MM.1S (cell line): ENCODE results near the gene PDAP1.

Experiments
- DNase-seq: peaks from one replicate; pipeline ENCODE4 v3.0.0-alpha.2; 2015
- H2AFZ ChIP-seq: fragments of 300-600 bp; sonication (generic); 2 replicates; pipeline ENCODE4 v1.6.0; 2016; ENCODE audit warnings: antibody characterized with exemption, low read length
- H3F3A ChIP-seq: fragments of 300-600 bp; sonication (generic); 2 replicates; pipeline ENCODE4 v1.6.1; 2016; ENCODE audit warnings: mild to moderate bottlenecking, antibody characterized with exemption, low read length, moderate library complexity, mixed read lengths; ENCODE audit not compliant: insufficient read depth
- H3K27ac ChIP-seq: fragments of 300-600 bp; sonication (generic); 2 replicates; pipeline ENCODE4 v1.5.1; 2016; ENCODE audit warnings: mild to moderate bottlenecking, low read length
- H3K27me3 ChIP-seq: fragments of 300-600 bp; sonication (generic); replicated peaks from 2 replicates; pipeline ENCODE4 v1.6.0; 2016; ENCODE audit warnings: low read length; ENCODE audit not compliant: insufficient read depth
- H3K36me3 ChIP-seq: fragments of 300-600 bp; sonication (generic); replicated peaks from 2 replicates; pipeline ENCODE4 v1.6.1; 2016; ENCODE audit warnings: mild to moderate bottlenecking, low read length, mixed read lengths; ENCODE audit not compliant: insufficient read depth
- H3K4me1 ChIP-seq: fragments of 300-600 bp; sonication (generic); 2 replicates; pipeline ENCODE4 v1.6.1; 2016; ENCODE audit warnings: low read length, mixed read lengths
- H3K4me2 ChIP-seq: fragments of 300-600 bp; sonication (generic); 2 replicates; pipeline ENCODE4 v1.6.0; 2016; ENCODE audit warnings: low read depth, low read length
- H3K4me3 ChIP-seq: fragments of 300-600 bp; sonication (generic); 2 replicates; pipeline ENCODE4 v1.5.1; 2016; ENCODE audit warnings: low read length, mixed read lengths
- H3K79me2 ChIP-seq: fragments of 300-600 bp; sonication (generic); 2 replicates; pipeline ENCODE4 v1.6.1; 2016; ENCODE audit warnings: mixed run types, low read length, mixed read lengths
- H3K9ac ChIP-seq: fragments of 300-600 bp; sonication (generic); 2 replicates; pipeline ENCODE4 v1.6.1; 2016; ENCODE audit warnings: low read length, mixed read lengths
- H3K9me2 ChIP-seq: fragments of 300-600 bp; sonication (generic); replicated peaks from 2 replicates; pipeline ENCODE4 v1.6.1; 2016; ENCODE audit warnings: mild to moderate bottlenecking, low read length, mixed read lengths; ENCODE audit not compliant: insufficient read depth
- H3K9me3 ChIP-seq: fragments of 300-600 bp; sonication (generic); replicated peaks from 2 replicates; pipeline ENCODE4 v1.6.1; 2016; ENCODE audit warnings: mild to moderate bottlenecking, low read length, mixed read lengths; ENCODE audit not compliant: insufficient read depth
- H4K20me1 ChIP-seq: fragments of 300-600 bp; sonication (generic); 2 replicates; pipeline ENCODE4 v1.6.1; 2016; ENCODE audit warnings: mild to moderate bottlenecking, low read length, moderate library complexity, mixed read lengths; ENCODE audit not compliant: insufficient read depth
- EZH2 ChIP-seq: fragments of 300-600 bp; sonication (generic); optimal IDR thresholded peaks from 2 replicates; pipeline ENCODE3; 2017; ENCODE audit warnings: low read depth, mild to moderate bottlenecking, antibody characterized with exemption, low read length, mixed read lengths
- EZH2phosphoT487 ChIP-seq: fragments of 300-600 bp; sonication (generic); IDR thresholded peaks from 2 replicates; pipeline ENCODE4 v1.6.1; 2018; ENCODE audit warnings: antibody characterized with exemption, low read length
- TF ChIP-seq, protein P1 (sequence below): fragments of 300-600 bp; sonication (generic); IDR thresholded peaks from 2 replicates; pipeline ENCODE4 v1.5.1; 2016; ENCODE audit warnings: antibody characterized with exemption, low read length, mixed read lengths

The PDAP1 gene

DNA sequence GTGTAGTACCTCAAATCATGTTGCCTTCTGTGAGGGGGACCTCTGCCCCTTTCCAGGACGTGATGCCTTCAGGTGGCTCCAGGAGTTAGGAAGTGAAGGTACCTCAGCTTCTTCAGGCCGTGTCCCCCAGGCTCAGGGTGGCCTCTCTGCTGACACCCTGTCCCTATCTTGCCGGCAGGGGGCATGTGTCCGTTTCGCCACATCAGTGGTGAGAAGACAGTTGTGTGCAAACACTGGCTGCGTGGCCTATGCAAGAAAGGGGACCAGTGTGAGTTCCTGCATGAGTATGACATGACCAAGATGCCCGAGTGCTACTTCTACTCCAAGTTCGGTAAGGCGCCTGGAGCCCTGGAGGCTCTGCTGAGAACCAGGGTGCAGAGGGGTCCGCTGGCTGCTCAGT is 39.5 kb upstream of the PDAP1 start:
- H3K4me2 ChIP-seq: no peak overlapping the region
- H3K27me3 ChIP-seq: no peaks in the 10 kb centered on the region
- H3K36me3 ChIP-seq: peaks cover 12% of the 10 kb centered on the region
- no peaks in the 10 kb centered on the region for H3K9me2 ChIP-seq
- peaks cover 51% of the 10 kb centered on the region for H3K79me2 ChIP-seq
- DNase-seq: peak; percentile 35
- no peak overlapping the region for H3K27ac ChIP-seq
- H3K9ac ChIP-seq: no peak overlapping the region
- no peaks in the 10 kb centered on the region for H4K20me1 ChIP-seq
- no peaks in the 10 kb centered on the region for H3K4me1 ChIP-seq
- H3K9me3 ChIP-seq: no peaks in the 10 kb centered on the region
- TF ChIP-seq, protein P1, sequence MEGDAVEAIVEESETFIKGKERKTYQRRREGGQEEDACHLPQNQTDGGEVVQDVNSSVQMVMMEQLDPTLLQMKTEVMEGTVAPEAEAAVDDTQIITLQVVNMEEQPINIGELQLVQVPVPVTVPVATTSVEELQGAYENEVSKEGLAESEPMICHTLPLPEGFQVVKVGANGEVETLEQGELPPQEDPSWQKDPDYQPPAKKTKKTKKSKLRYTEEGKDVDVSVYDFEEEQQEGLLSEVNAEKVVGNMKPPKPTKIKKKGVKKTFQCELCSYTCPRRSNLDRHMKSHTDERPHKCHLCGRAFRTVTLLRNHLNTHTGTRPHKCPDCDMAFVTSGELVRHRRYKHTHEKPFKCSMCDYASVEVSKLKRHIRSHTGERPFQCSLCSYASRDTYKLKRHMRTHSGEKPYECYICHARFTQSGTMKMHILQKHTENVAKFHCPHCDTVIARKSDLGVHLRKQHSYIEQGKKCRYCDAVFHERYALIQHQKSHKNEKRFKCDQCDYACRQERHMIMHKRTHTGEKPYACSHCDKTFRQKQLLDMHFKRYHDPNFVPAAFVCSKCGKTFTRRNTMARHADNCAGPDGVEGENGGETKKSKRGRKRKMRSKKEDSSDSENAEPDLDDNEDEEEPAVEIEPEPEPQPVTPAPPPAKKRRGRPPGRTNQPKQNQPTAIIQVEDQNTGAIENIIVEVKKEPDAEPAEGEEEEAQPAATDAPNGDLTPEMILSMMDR: peak; percentile 48
- TF ChIP-seq EZH2 (no peak), EZH2phosphoT487 (no peak)
- H3K4me3 ChIP-seq: no peak overlapping the region
- no peak overlapping the region for H2AFZ ChIP-seq
- H3F3A ChIP-seq: no peaks in the 10 kb centered on the region

DNA sequence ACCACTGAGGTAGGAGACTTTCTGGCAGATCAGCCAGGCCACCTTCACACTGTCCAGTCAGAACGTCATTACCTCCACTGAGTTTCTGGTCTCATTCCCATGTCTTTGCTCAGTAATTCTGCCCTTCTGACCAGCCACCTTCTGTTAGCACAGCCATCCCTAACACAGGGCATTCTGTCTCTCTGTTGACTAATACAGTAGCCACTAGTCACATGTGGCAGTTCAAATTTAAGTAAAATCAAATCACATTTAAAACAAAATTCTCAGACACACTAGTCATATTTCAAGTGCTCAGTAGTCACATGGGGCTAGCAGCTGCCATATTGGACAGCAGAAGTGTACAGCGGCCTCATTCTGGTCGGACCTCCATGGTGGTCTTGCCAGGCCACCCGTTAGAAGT is 37.7 kb upstream of the PDAP1 start:
- no peaks in the 10 kb centered on the region for H3K9me3 ChIP-seq
- no peak overlapping the region for H3K9ac ChIP-seq
- peaks cover 14% of the 10 kb centered on the region for H3K36me3 ChIP-seq
- H3K4me2 ChIP-seq: no peak overlapping the region
- DNase-seq: no peak
- no peak for TF ChIP-seq EZH2
- TF ChIP-seq, protein P1: no peak
- TF ChIP-seq EZH2phosphoT487: no peak
- no peak overlapping the region for H2AFZ ChIP-seq
- no peaks in the 10 kb centered on the region for H4K20me1 ChIP-seq
- H3K27ac ChIP-seq: no peak overlapping the region
- H3K4me3 ChIP-seq: no peak overlapping the region
- H3K4me1 ChIP-seq: no peaks in the 10 kb centered on the region
- no peaks in the 10 kb centered on the region for H3K27me3 ChIP-seq
- peaks cover 61% of the 10 kb centered on the region for H3K79me2 ChIP-seq
- no peaks in the 10 kb centered on the region for H3F3A ChIP-seq
- H3K9me2 ChIP-seq: no peaks in the 10 kb centered on the region

DNA sequence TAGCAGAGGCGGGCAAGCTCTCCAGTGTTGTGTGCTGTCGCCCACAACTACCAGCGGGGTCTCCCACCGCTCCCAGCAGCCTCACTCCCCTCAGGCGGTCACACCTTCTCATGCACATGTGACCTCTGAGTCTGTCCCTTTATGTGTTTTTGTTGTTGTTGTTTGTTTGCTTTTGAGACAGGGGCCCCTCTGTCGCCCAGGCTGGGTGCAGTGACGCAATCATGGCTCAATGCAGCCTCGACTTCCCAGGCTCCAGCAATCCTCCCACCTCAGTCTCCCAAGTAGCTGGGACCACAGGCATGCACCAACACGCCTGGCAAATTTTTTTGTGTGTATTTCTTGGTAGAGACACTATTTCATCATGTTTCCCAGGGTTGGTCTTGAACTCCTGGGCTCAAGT is 31.8 kb upstream of the PDAP1 start:
- Histone ChIP-seq H3K27me3 (no peaks in the 10 kb centered on the region), H3K79me2 (peaks cover 73% of the 10 kb centered on the region), H2AFZ (no peak overlapping the region), H3K9me2 (no peaks in the 10 kb centered on the region), H4K20me1 (0 out of 2 replicates have a peak, but pooled peaks cover 9% of the 10 kb centered on the region), H3F3A (peaks cover 10% of the 10 kb centered on the region; the same call in 1 of the 2 replicates), H3K4me3 (peak overlapping the region; percentile 82; the same call in 1 of the 2 replicates), H3K36me3 (0 out of 2 replicates have a peak, but pooled peaks cover 10% of the 10 kb centered on the region), H3K27ac (no peak overlapping the region), H3K9ac (peak overlapping the region; percentile 94; the same call in 1 of the 2 replicates), H3K4me1 (0 out of 2 replicates have a peak, but pooled peaks cover 9% of the 10 kb centered on the region), H3K9me3 (no peaks in the 10 kb centered on the region), H3K4me2 (peak overlapping the region; percentile 78)
- TF ChIP-seq, protein P1: no peak
- no peak for TF ChIP-seq EZH2phosphoT487
- DNase-seq: no peak
